Measurements from ENCODE around the gene CAPRIN1.
A peak's percentile ranks its signal among the peaks of the same experiment; 100 is the strongest.

Gene CAPRIN1, protein sequence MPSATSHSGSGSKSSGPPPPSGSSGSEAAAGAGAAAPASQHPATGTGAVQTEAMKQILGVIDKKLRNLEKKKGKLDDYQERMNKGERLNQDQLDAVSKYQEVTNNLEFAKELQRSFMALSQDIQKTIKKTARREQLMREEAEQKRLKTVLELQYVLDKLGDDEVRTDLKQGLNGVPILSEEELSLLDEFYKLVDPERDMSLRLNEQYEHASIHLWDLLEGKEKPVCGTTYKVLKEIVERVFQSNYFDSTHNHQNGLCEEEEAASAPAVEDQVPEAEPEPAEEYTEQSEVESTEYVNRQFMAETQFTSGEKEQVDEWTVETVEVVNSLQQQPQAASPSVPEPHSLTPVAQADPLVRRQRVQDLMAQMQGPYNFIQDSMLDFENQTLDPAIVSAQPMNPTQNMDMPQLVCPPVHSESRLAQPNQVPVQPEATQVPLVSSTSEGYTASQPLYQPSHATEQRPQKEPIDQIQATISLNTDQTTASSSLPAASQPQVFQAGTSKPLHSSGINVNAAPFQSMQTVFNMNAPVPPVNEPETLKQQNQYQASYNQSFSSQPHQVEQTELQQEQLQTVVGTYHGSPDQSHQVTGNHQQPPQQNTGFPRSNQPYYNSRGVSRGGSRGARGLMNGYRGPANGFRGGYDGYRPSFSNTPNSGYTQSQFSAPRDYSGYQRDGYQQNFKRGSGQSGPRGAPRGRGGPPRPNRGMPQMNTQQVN

DNA sequence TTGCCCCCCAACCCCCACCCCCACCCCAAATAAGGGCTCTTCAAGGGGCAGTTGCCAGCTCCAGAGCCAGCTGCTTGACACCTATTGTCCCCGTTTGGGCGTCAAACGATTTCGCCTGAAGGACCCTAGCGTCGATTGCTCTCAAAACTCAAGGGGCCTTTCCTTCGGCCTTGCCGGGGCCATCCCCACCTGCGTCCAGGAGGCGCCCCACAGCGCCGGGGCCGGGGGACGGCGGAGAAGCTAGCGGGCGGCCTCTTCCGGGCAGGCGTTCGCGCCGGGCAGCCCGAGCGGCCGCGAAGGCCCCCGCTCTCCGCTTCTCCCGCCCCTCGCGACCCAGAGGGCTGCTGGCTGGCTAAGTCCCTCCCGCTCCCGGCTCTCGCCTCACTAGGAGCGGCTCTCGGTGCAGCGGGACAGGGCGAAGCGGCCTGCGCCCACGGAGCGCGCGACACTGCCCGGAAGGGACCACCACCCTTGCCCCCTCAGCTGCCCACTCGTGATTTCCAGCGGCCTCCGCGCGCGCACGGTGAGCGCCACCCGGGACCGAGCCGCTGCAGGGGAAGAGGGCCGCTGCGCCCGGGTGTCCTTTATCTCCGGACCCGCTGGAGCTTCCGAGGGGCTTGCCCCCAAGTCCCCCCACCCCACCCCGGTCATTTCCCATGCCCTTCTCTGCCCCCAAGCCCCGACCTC is at the start of gene CAPRIN1:
TSS of gene CAPRIN1 (plus strand) at position 383 of the 687 bp plus-strand sequence. CDS start 690 bp downstream, outside the sequence.
- peak; percentile 85 for ATAC-seq
- peaks cover 1% of the 10 kb centered on the region for H3K27me3 Mint-ChIP-seq
- H3K9me3 Mint-ChIP-seq, result no peaks in the 10 kb centered on the region
- H3K4me1 Mint-ChIP-seq, result peaks cover 31% of the 10 kb centered on the region
- peak; percentile 85 for DNase-seq
- H3K27ac Mint-ChIP-seq, result peak within 1 kb of the TSS; percentile 97
- peaks cover 26% of the 10 kb centered on the region for H3K36me3 Mint-ChIP-seq (ENCODE audit: low read depth)
- peak within 1 kb of the TSS; percentile 91 for H3K4me3 Mint-ChIP-seq

DNA sequence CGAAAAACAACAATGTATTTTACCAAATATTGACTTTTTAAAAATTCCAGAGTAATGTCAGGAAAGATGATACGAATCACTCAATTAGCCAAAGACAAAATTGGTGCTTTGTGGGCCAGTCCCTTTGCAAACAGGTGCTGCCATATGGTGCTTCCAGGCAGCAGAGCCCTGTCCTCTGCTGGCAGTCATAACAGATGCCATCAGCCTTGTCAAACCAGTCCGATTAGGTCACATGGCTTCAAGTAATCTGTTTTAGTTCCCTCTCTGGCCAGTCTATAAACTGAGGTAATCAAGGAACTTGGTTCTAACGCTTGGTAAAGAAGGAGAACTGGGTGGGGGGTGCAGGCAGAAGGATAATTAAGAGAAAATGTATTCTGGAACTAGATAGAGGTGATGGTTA is 49.1 kb upstream of the CAPRIN1 start:
- Mint-ChIP-seq H3K4me1 (peaks cover 4% of the 10 kb centered on the region), H3K27me3 (peaks cover 24% of the 10 kb centered on the region), H3K36me3 (ENCODE audit: low read depth) (no peaks in the 10 kb centered on the region), H3K4me3 (no peak overlapping the region), H3K27ac (no peak overlapping the region), H3K9me3 (no peaks in the 10 kb centered on the region)
- no peak for DNase-seq
- no peak for ATAC-seq

DNA sequence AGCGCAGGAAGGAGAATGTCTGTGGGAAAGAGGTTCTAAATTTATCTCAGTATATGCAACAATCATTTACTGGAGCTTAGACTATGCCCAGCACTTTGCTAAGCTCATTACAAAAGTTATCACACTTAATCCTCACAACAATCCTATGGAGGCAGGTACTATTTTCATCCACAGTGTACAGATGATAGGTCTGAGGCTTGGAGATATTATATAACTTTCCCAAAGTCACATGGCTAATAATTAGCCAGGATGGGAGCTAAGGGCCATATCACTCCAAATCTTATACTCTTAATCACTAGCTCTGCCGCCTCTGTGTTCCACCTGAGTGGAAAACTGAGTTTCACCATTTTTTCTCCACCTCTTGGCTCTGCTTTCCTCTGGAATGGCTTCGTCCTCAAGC is 47.3 kb upstream of the CAPRIN1 start:
- ATAC-seq (no peak), DNase-seq (no peak)
- peaks cover 17% of the 10 kb centered on the region for H3K27me3 Mint-ChIP-seq
- no peak overlapping the region for H3K27ac Mint-ChIP-seq
- no peaks in the 10 kb centered on the region for H3K36me3 Mint-ChIP-seq (ENCODE audit: low read depth)
- no peaks in the 10 kb centered on the region for H3K4me1 Mint-ChIP-seq
- no peaks in the 10 kb centered on the region for H3K9me3 Mint-ChIP-seq
- H3K4me3 Mint-ChIP-seq, result no peak overlapping the region

DNA sequence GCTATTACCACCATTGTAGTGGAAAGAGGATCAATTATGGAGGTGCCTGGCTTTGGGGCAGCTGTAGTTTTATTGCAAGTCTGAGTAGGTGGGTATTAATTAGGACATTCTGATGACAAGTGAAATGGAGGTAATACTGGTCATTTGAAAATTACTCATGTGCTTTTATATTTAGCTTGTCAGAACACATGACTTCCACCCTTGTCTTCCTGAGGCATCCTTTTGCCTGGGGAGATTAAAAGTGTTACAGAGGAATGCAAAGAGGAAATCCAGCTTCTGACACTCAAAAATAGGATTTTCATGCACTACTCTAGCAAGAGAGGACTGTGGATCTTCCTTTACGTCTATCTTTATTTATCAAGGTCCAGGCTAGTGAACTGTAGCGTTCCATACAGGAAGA is 44.7 kb upstream of the CAPRIN1 start:
- no peak for ATAC-seq
- Mint-ChIP-seq H3K9me3 (no peaks in the 10 kb centered on the region), H3K27me3 (peaks cover 12% of the 10 kb centered on the region), H3K36me3 (ENCODE audit: low read depth) (no peaks in the 10 kb centered on the region), H3K4me1 (no peaks in the 10 kb centered on the region), H3K27ac (no peak overlapping the region), H3K4me3 (no peak overlapping the region)
- no peak for DNase-seq

DNA sequence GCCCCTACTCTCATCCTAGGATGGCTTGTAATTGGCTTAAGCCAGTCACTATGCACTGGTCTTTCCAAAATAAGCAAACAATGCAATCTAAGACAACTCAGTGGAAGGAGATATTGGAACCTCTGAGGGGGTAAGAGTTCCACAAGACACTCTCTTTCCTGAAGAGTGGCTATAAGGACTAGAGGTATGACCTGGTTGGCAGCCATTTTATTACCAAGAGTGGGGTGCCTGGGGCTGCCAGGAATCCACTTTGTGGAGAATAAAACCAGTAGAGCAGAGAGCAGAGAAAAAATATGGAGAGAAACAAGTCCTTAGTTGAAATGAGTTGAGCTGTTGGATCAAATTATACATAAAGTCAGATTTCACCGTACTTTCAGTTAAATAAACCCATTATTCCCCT is 38.8 kb upstream of the CAPRIN1 start:
- Mint-ChIP-seq H3K4me3 (no peak overlapping the region), H3K27me3 (peaks cover 8% of the 10 kb centered on the region), H3K4me1 (no peaks in the 10 kb centered on the region), H3K9me3 (no peaks in the 10 kb centered on the region), H3K36me3 (ENCODE audit: low read depth) (no peaks in the 10 kb centered on the region), H3K27ac (no peak overlapping the region)
- ATAC-seq, result no peak
- DNase-seq, result no peak

DNA sequence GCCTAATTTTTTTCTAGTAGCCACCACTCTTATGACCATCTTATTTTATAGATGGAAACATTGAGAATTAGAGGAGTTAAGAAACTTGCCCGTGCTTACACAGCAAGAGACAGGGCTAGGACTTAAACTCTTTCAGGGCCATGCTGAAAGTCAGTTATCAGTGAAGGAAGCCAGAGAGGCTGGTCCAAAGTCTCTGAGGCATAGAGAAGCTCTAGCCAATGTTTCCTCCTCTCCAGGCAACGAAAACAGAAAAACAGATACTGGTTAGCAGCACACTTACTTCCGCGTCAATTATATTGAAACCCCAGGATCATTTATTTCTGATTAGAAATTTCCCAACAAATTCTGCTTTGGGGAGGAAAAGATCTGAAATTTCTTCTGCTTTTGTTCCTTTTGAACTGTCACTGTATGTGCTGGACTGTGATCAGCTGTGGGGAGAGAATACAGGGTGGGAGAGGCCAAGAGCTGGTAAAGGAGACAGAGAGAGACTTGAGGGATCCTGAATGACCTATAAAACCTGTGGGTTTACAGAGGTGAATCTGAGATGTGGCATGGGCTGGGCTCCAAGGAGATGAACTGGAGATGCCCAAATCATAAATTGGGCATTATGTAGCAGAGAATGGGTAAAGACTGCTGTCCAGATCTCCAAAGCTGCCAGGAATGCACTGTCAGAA is 37.5 kb upstream of the CAPRIN1 start:
- peaks cover 8% of the 10 kb centered on the region for H3K27me3 Mint-ChIP-seq
- H3K27ac Mint-ChIP-seq, result no peak overlapping the region
- DNase-seq (no peak), ATAC-seq (no peak)
- no peaks in the 10 kb centered on the region for H3K9me3 Mint-ChIP-seq
- no peaks in the 10 kb centered on the region for H3K4me1 Mint-ChIP-seq
- H3K36me3 Mint-ChIP-seq (ENCODE audit: low read depth), result no peaks in the 10 kb centered on the region
- no peak overlapping the region for H3K4me3 Mint-ChIP-seq

DNA sequence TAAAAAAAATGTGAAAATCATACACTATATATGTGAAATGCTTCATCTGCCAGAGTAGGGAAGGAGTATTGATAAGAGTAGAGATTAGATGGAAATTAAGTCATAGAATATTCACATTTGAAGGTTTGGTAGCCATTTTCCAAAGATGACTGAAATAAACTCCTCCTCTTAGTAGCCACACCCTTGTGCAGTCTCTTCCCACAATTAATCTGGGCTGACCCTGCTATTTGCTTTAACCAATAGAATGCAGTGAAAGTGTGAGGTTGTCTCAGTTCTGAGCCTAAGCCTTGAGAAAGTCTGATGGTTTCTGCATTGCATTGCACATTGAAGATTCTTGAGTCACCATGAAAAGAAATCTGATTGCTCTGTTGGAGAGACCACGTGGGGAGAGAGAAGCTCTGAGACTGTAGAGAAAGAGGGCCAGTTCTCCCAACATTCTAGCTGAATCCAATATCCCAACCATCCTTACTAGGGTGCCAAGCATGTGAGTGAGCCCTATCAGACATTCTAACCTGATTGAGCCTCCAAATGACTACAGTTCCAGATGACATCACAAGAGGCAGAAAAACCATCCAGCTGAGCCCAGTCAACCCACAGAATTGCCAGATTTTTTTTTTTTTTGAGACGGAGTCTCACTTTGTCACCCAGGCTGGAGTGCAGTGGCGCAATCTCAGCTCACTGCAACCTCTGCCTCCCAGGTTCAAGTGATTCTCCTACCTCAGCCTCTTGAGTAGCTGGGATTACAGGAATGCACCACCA is 29.4 kb upstream of the CAPRIN1 start:
- Mint-ChIP-seq H3K36me3 (ENCODE audit: low read depth) (no peaks in the 10 kb centered on the region), H3K27me3 (no peaks in the 10 kb centered on the region), H3K9me3 (peaks cover 6% of the 10 kb centered on the region), H3K4me1 (no peaks in the 10 kb centered on the region), H3K27ac (no peak overlapping the region), H3K4me3 (no peak overlapping the region)
- DNase-seq (no peak), ATAC-seq (no peak)

DNA sequence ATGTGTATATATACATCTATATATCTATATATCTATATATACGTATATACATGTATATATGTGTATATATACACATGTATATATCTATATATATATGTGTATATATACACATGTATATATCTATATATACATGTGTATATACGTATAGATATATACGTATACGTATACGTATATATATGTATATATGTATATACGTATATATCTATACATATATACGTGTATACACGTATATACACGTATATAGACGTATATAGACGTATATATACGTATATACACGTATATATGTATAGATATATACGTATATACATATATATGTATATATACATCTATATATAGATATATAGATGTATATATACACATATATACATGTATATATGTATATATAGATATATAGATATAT is 25.1 kb upstream of the CAPRIN1 start:
- H3K4me3 Mint-ChIP-seq, result no peak overlapping the region
- peaks cover 6% of the 10 kb centered on the region for H3K9me3 Mint-ChIP-seq
- H3K4me1 Mint-ChIP-seq, result no peaks in the 10 kb centered on the region
- no peak overlapping the region for H3K27ac Mint-ChIP-seq
- H3K27me3 Mint-ChIP-seq, result no peaks in the 10 kb centered on the region
- no peaks in the 10 kb centered on the region for H3K36me3 Mint-ChIP-seq (ENCODE audit: low read depth)
- DNase-seq (no peak), ATAC-seq (no peak)

DNA sequence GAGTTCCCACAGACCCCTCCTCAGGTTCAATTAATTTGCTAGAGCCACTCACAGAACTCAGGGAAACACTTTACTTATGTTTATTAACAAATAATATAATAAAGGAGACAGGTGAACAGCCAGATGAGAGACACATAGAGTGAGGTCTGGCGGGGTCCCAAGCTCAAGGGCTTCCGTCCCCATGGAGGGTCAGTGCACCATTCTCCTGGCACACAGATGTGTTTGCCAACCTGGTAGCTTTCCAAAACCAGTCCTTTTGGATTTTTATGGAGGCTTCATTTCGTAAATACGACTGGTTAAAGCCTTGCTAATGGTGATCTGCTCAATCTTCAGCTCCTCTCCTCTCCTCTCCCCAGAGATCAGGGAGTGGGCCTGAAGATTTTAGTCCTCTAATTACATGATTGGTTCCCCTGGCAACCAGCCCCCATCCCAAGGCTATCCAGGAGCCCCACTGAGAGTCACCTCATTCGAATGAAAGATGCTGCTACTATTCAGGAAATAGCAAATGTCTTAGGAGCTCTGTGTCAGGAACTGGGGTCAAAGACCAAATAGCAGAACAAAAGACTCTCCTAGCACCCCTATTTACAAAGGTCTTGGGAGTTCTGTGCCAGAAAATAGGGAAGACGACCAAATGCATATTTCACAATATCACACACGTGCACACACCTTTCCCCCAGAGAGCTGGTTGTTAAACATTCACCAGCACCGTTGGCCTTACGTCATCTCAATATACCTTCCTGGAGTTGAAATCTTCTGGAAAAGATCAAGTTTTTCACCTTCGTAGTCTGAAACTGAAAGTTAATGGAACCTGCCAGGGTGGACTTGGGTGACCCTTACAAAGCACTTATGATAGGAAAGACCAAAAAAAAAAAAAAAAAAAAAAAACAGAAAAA is 23.8 kb upstream of the CAPRIN1 start:
- Mint-ChIP-seq H3K27ac (no peak overlapping the region), H3K4me1 (no peaks in the 10 kb centered on the region)

DNA sequence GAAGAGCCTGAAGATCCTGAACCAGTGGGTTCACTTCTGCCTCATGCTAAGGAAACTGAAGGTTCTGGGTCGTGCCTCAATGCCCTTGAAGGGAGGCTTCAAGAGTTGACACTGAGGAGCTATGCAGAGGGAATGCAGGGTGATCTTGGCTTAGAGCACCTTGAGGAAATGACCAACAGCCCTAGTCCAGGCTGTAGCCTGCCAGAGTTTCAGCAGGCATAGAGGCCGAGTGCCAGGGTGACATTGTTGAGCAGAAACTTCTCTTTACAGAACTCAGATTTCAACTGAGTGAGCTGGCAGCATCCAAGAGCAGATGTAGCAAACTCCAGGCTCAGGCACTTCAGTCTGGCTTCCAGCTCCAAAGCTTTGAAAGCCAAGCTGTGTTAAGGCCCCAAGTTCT is 23.1 kb upstream of the CAPRIN1 start:
- DNase-seq (no peak), ATAC-seq (no peak)
- Mint-ChIP-seq H3K27me3 (no peaks in the 10 kb centered on the region), H3K27ac (no peak overlapping the region), H3K4me3 (no peak overlapping the region), H3K36me3 (ENCODE audit: low read depth) (no peaks in the 10 kb centered on the region), H3K4me1 (no peaks in the 10 kb centered on the region), H3K9me3 (no peaks in the 10 kb centered on the region)

More for the DNA sequence above, 23.8 kb upstream of the CAPRIN1 start:
- no peaks in the 10 kb centered on the region for H3K36me3 Mint-ChIP-seq (ENCODE audit: low read depth)
- ATAC-seq (no peak), DNase-seq (no peak)
- no peaks in the 10 kb centered on the region for H3K27me3 Mint-ChIP-seq
- no peak overlapping the region for H3K4me3 Mint-ChIP-seq
- no peaks in the 10 kb centered on the region for H3K9me3 Mint-ChIP-seq

DNA sequence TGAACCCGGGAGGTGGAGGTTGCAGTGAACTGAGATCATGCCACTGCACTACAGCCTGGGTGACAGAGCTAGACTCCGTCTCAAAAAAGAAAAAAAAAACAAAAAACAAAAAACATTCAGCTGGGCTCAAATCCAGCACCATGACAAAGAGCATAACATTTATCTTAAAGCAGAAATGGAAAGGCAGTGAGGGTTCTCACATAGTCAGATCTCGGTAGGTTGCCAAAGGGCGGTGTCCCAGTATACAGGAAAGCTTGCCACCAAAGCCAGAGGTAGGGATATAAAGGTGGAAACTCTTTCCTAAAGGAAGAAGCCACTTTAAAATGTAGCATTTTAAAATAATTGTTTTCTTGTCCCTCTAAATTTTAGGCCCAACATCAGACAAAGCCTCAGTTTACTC is 22.4 kb upstream of the CAPRIN1 start:
- DNase-seq (no peak), ATAC-seq (no peak)
- Mint-ChIP-seq H3K4me1 (no peaks in the 10 kb centered on the region), H3K4me3 (no peak overlapping the region), H3K27ac (no peak overlapping the region), H3K36me3 (ENCODE audit: low read depth) (no peaks in the 10 kb centered on the region), H3K9me3 (no peaks in the 10 kb centered on the region), H3K27me3 (no peaks in the 10 kb centered on the region)

DNA sequence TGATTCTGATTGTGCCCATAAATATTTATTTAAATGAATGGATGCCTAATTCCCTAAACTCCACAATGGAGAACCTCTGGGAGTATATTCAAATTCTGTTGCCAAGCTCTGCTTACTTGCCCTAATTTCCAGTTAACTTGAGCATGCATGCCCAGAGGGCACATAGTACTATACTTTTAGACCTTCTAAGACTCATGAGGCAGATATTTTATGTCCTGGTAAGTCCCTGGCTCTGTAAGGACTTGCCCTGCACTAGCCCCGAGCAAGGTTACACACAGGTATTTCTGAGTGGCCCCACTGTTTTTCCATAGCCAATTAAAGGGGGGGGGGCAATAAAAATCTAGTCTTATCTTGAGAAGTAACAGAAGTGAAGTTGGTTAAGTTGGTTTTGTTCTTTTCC is 21.1 kb upstream of the CAPRIN1 start:
- no peak overlapping the region for H3K27ac Mint-ChIP-seq
- H3K9me3 Mint-ChIP-seq, result no peaks in the 10 kb centered on the region
- ATAC-seq (no peak), DNase-seq (no peak)
- H3K4me1 Mint-ChIP-seq, result no peaks in the 10 kb centered on the region
- no peaks in the 10 kb centered on the region for H3K27me3 Mint-ChIP-seq
- H3K36me3 Mint-ChIP-seq (ENCODE audit: low read depth), result no peaks in the 10 kb centered on the region
- no peak overlapping the region for H3K4me3 Mint-ChIP-seq

DNA sequence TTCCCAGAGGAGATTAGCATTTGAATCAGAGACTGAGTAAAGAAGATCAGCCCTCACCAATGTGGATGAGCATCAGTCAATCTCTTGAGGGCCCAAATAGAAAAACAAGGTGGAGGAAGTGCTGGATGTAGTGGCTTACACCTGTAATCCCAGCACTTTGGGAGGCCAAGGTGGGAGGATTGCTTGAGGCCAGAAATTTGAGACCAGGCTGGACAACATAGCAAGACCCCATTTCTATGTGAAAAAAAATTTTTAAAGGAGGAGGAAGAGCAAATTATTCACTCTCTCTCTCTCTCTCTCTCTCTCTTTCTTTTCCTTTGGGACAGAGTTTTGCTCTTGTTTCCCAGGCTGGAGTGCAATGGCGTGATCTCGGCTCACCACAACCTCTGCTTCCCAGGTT is 18.1 kb upstream of the CAPRIN1 start:
- H3K4me1 Mint-ChIP-seq, result no peaks in the 10 kb centered on the region
- no peak overlapping the region for H3K4me3 Mint-ChIP-seq
- H3K36me3 Mint-ChIP-seq (ENCODE audit: low read depth), result no peaks in the 10 kb centered on the region
- no peak for ATAC-seq
- peaks cover 3% of the 10 kb centered on the region for H3K27me3 Mint-ChIP-seq
- H3K27ac Mint-ChIP-seq, result no peak overlapping the region
- H3K9me3 Mint-ChIP-seq, result no peaks in the 10 kb centered on the region
- DNase-seq, result no peak

All from activated naive CD8-positive, alpha-beta T cell treated with anti-CD3 and anti-CD28 coated beads, Interleukin-2, amount 50 U/mL, for 24 hours (primary cell).